Activated T-cell treated with anti-CD3 and anti-CD28 coated beads, Interleukin-2, amount 50 U/mL, for 24 hours (primary cell): ENCODE data around the gene ZNF20.
"Not testable (repeated sequence)": the region's sequence is repeated elsewhere in the genome, so short reads cannot be mapped to it uniquely, and the experiment has no call there.

Experiments
- DNase-seq: peaks from one replicate; pipeline ENCODE4 v3.0.0-alpha.2; 2020
- H3K27ac Mint-ChIP-seq: 2 replicates; pipeline ENCODE4 v1.8.0; 2020; ENCODE audit warnings: mild to moderate bottlenecking, mixed read lengths
- H3K27me3 Mint-ChIP-seq: 2 replicates; pipeline ENCODE4 v1.8.0; 2020; ENCODE audit warnings: mixed read lengths
- H3K36me3 Mint-ChIP-seq: 2 replicates; pipeline ENCODE4 v1.8.0; 2020; ENCODE audit warnings: low read depth, mixed read lengths
- H3K4me1 Mint-ChIP-seq: 2 replicates; pipeline ENCODE4 v1.8.0; 2020; ENCODE audit warnings: low read depth, mixed read lengths
- H3K4me3 Mint-ChIP-seq: 2 replicates; pipeline ENCODE4 v1.8.0; 2020; ENCODE audit warnings: mild to moderate bottlenecking, moderate library complexity, mixed read lengths
- H3K9me3 Mint-ChIP-seq: 2 replicates; pipeline ENCODE4 v1.8.0; 2020; ENCODE audit warnings: mixed read lengths

Gene ZNF20

GRCh38 chr19:12139269-12139668 lies 881 bp downstream of the ZNF20 start:
- Mint-ChIP-seq H3K27ac (no peak overlapping the region), H3K27me3 (no peaks in the 10 kb centered on the region), H3K4me1 (peaks cover 34% of the 10 kb centered on the region), H3K9me3 (peaks cover 13% of the 10 kb centered on the region), H3K36me3 (peaks cover 44% of the 10 kb centered on the region), H3K4me3 (peak overlapping the region; percentile 93)
- no peak for DNase-seq

- no peak overlapping the region for H3K4me3 Mint-ChIP-seq
- H3K36me3 Mint-ChIP-seq = peaks cover 63% of the 10 kb centered on the region
- H3K4me1 Mint-ChIP-seq = peaks cover 34% of the 10 kb centered on the region
- peaks cover 26% of the 10 kb centered on the region for H3K9me3 Mint-ChIP-seq
- H3K27me3 Mint-ChIP-seq = no peaks in the 10 kb centered on the region
- H3K27ac Mint-ChIP-seq = peak overlapping the region; percentile 11
- no peak for DNase-seq
These were observed 2.8 kb downstream of the ZNF20 start for GRCh38 chr19:12137221-12137940.

- peaks cover 8% of the 10 kb centered on the region for H3K4me1 Mint-ChIP-seq
- DNase-seq = no peak
- peaks cover 71% of the 10 kb centered on the region for H3K36me3 Mint-ChIP-seq
- H3K27me3 Mint-ChIP-seq = no peaks in the 10 kb centered on the region
- no peak overlapping the region for H3K4me3 Mint-ChIP-seq
- H3K27ac Mint-ChIP-seq = no peak overlapping the region
- peaks cover 48% of the 10 kb centered on the region for H3K9me3 Mint-ChIP-seq
These were observed 7.1 kb downstream of the ZNF20 start for GRCh38 chr19:12133069-12133468.

- Mint-ChIP-seq H3K4me1 (no peaks in the 10 kb centered on the region), H3K27ac (no peak overlapping the region), H3K9me3 (peaks cover 17% of the 10 kb centered on the region), H3K27me3 (no peaks in the 10 kb centered on the region), H3K4me3 (no peak overlapping the region), H3K36me3 (peaks cover 14% of the 10 kb centered on the region)
- no peak for DNase-seq
These were observed 13.4 kb downstream of the ZNF20 start for GRCh38 chr19:12126707-12127106.

GRCh38 chr19:12117201-12117970 lies 22.8 kb downstream of the ZNF20 start:
- H3K27ac Mint-ChIP-seq = no peak overlapping the region
- H3K4me1 Mint-ChIP-seq = peaks cover 15% of the 10 kb centered on the region
- H3K36me3 Mint-ChIP-seq = peaks cover 17% of the 10 kb centered on the region
- H3K27me3 Mint-ChIP-seq = no peaks in the 10 kb centered on the region
- no peak overlapping the region for H3K4me3 Mint-ChIP-seq
- H3K9me3 Mint-ChIP-seq = peaks cover 11% of the 10 kb centered on the region
- no peak for DNase-seq

- H3K4me3 Mint-ChIP-seq = no peak overlapping the region
- peaks cover 22% of the 10 kb centered on the region for H3K4me1 Mint-ChIP-seq
- H3K27ac Mint-ChIP-seq = no peak overlapping the region
- no peak for DNase-seq
- peaks cover 43% of the 10 kb centered on the region for H3K36me3 Mint-ChIP-seq
- no peaks in the 10 kb centered on the region for H3K27me3 Mint-ChIP-seq
- H3K9me3 Mint-ChIP-seq = peaks cover 27% of the 10 kb centered on the region
These were observed 27.0 kb downstream of the ZNF20 start for GRCh38 chr19:12113121-12113520.

- Mint-ChIP-seq H3K4me1 (peaks cover 22% of the 10 kb centered on the region), H3K9me3 (peaks cover 27% of the 10 kb centered on the region), H3K4me3 (no peak overlapping the region), H3K36me3 (peaks cover 43% of the 10 kb centered on the region), H3K27me3 (no peaks in the 10 kb centered on the region), H3K27ac (peak overlapping the region; percentile 37)
- DNase-seq = no peak
These were observed 27.4 kb downstream of the ZNF20 start for GRCh38 chr19:12112701-12113100.

- Mint-ChIP-seq H3K27ac (peak overlapping the region; percentile 37), H3K36me3 (peaks cover 43% of the 10 kb centered on the region), H3K27me3 (no peaks in the 10 kb centered on the region), H3K9me3 (peaks cover 27% of the 10 kb centered on the region), H3K4me1 (peaks cover 22% of the 10 kb centered on the region), H3K4me3 (no peak overlapping the region)
- DNase-seq = no peak
These were observed 28.1 kb downstream of the ZNF20 start for GRCh38 chr19:12111943-12112637.

GRCh38 chr19:12111176-12111575 lies 29.0 kb downstream of the ZNF20 start:
- no peak for DNase-seq
- Mint-ChIP-seq H3K36me3 (peaks cover 43% of the 10 kb centered on the region), H3K4me1 (peaks cover 22% of the 10 kb centered on the region), H3K9me3 (peaks cover 27% of the 10 kb centered on the region), H3K27ac (no peak overlapping the region), H3K4me3 (no peak overlapping the region), H3K27me3 (no peaks in the 10 kb centered on the region)

- H3K4me3 Mint-ChIP-seq, H3K27ac Mint-ChIP-seq, H3K36me3 Mint-ChIP-seq, DNase-seq, H3K4me1 Mint-ChIP-seq, H3K27me3 Mint-ChIP-seq: not testable (repeated sequence)
- H3K9me3 Mint-ChIP-seq = peaks cover 20% of the 10 kb centered on the region
These were observed 36.2 kb downstream of the ZNF20 start for GRCh38 chr19:12103909-12104308.

- no peak for DNase-seq
- Mint-ChIP-seq H3K27ac (no peak overlapping the region), H3K9me3 (peaks cover 22% of the 10 kb centered on the region), H3K4me1 (peaks cover 6% of the 10 kb centered on the region), H3K27me3 (peaks cover 18% of the 10 kb centered on the region), H3K36me3 (peaks cover 18% of the 10 kb centered on the region), H3K4me3 (no peak overlapping the region)
These were observed 42.1 kb downstream of the ZNF20 start for GRCh38 chr19:12098040-12098439.

- H3K9me3 Mint-ChIP-seq = peaks cover 13% of the 10 kb centered on the region
- H3K27ac Mint-ChIP-seq = no peak overlapping the region
- peaks cover 6% of the 10 kb centered on the region for H3K4me1 Mint-ChIP-seq
- no peak for DNase-seq
- peaks cover 29% of the 10 kb centered on the region for H3K27me3 Mint-ChIP-seq
- no peak overlapping the region for H3K4me3 Mint-ChIP-seq
- H3K36me3 Mint-ChIP-seq = peaks cover 20% of the 10 kb centered on the region
These were observed 44.9 kb downstream of the ZNF20 start for GRCh38 chr19:12095111-12095790.

GRCh38 chr19:12093777-12094176 lies 46.4 kb downstream of the ZNF20 start:
- H3K4me1 Mint-ChIP-seq = peaks cover 6% of the 10 kb centered on the region
- peak overlapping the region; percentile 81 for H3K4me3 Mint-ChIP-seq
- peaks cover 10% of the 10 kb centered on the region for H3K9me3 Mint-ChIP-seq
- no peak for DNase-seq
- H3K27ac Mint-ChIP-seq = no peak overlapping the region
- peaks cover 29% of the 10 kb centered on the region for H3K27me3 Mint-ChIP-seq
- peaks cover 18% of the 10 kb centered on the region for H3K36me3 Mint-ChIP-seq

- Mint-ChIP-seq H3K27me3 (peaks cover 29% of the 10 kb centered on the region), H3K9me3 (peaks cover 4% of the 10 kb centered on the region), H3K27ac (no peak overlapping the region), H3K36me3 (peaks cover 13% of the 10 kb centered on the region), H3K4me3 (peak overlapping the region; percentile 81), H3K4me1 (peaks cover 6% of the 10 kb centered on the region)
- DNase-seq = no peak
These were observed 47.2 kb downstream of the ZNF20 start for GRCh38 chr19:12092956-12093355.
